Activated CD4-positive, CD25-positive, alpha-beta regulatory T cell treated with anti-CD3 and anti-CD28 coated beads, Interleukin-2, amount 50 U/mL, for 16 hours (primary cell): ENCODE data around the gene MAML2.

Source experiments
- DNase-seq: peaks from one replicate; pipeline ENCODE4 v3.0.0-alpha.2; 2020; ENCODE audit warnings: low read depth, low spot score

MAML2 gene

DNA sequence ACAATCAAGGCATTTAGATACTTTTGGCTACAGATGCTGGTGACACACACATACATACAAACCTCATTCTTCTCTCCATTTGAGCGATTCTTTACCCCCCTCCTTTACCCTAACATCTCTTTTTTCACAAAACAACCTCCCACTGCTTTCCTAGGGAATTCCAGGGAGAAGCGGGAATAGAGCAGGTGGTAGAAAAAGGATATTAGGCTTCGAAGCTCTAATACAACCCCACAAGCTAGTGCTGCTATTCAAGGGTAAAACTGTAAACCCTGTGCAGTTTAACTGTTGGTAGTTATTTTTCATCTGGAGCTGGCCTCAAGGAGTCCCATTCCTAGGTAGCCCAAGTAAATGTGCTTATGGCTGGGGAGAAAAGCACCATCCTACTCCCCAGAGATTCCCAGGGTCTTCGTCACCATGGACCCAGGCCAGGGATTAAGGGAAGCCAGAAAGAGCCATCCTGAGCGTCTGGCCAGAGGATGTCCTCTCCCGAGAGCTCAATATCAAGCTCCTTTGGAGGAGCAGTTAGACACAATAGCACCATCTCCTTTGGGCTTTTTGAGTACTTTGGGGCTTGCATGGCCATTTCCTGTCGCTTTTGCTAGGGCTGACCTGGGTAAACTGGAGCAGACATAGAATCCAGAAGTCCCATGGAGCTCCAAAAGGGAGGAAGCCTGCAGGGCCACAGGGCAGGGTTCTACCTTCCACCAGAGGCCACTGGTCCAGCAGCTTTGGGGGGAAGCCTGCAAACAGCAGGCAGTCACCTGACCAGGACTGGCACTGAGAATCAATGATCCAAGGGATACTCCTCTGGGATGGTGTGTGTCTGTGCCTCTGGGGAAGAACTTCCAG is 3.1 kb downstream of the MAML2 start:
- no peak for DNase-seq

DNA sequence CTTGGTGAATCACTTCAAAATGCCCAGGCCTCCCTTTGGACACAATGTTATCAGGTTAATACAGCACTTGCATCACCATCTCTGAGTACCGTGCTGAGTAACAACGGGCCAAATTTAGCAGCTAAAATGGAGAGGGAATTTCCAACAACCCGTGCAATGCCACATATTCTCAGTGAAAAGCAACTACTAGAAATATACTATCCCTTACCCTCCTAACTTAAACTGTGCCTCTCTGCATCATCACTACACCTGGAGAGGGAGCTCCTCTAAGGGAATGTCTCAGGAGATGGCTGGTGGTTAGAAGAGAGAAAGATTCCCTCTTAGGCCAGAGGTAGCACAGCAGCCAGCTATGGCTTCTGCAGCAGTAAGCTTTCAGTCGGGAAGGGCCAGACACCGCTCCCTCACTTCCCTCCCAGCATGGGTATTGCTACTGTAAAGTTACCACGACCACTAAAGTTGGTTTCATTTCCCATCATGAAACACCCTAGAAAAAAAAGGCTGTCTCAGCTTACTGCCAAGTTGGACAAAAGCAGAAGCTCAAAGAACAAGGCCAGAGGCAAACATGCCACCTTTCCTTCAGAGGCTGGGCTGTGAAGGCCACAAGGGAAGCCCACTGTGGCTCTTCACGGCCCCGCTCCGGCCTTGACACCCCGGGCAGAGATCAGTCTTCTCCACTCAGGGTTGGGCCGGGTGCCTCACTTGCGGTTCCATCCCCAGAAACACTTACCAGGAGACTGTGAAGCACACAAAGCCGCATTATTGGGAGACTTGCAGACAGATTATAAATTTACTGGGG is 3.9 kb downstream of the MAML2 start:
- DNase-seq, result no peak

DNA sequence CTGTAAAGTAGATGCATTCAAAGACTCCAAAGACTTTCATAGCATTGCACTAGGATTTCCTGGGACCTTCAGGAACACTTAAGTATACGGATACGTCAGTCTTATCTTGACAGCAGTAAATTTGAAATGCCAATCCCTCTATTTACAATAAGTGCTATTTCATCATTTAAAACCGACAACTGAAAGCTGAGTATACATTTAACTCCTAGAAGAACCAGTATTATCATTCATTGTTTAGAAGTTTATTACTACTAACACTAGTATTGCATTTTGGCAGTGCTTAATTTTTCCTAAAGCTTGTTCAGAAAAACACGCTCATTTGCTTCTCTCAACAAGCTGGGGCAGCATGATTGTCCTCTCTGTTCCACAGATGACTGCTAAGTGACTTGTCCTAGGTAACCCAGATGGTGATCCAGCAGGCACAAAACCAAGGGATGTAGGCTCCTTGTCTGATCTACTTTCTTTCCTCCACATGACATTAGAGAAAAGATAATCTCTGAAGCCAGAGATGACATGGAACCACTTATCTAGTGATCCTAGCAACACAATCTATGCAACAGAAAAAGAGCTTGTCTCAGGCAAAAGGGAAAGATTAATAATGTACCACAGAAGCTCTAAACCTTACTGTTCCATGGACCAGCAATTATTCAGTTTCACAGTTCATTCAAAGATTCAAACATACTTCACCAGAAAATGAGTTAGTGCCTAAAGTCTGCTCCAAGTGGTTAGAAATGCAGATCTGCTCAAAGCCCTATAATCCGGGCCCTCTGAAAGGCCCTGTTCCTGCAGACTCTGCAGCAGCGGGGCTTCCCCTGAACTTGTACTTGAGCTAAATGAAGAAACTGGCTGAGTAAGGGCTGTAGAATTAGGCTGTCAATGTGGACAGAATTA is 5.2 kb downstream of the MAML2 start:
- no peak for DNase-seq

DNA sequence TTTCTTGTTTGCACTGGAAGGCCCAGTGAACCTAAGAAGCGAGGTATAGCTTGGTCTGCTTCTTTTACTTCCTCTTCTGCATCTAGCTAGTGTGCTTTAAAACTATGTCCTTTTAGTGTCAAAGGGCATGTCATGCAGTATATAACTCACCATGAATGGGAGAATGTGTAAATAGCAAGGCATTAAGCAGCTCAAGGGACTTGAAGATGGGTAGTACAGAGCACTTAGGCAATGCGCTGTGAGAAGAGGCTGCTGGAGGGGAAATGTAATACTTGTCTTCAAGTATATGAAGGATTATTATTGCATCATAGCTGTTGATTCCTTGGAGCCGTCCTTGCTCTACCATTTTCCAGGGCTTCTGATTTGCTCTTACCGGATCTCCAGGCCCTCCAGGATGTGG is 7.6 kb downstream of the MAML2 start:
- DNase-seq, result no peak

DNA sequence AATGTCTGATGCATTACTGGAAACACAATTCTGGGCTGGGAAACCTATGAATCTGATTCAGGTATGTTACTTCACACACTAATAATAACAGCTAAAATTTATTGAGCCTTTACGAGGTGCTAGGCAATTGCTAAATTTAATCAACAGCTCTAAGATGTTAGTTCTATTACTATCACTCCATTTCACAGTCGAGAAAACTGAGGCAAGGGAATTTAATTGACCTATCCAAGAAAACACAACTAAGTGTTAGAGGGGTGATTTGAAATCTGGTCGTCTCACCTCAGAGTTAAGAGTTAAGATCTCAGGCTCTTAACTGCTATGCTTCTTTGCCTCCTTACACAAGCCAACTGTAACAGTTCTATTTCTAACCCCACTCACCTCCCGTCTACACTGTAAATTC is 8.8 kb downstream of the MAML2 start:
- no peak for DNase-seq

DNA sequence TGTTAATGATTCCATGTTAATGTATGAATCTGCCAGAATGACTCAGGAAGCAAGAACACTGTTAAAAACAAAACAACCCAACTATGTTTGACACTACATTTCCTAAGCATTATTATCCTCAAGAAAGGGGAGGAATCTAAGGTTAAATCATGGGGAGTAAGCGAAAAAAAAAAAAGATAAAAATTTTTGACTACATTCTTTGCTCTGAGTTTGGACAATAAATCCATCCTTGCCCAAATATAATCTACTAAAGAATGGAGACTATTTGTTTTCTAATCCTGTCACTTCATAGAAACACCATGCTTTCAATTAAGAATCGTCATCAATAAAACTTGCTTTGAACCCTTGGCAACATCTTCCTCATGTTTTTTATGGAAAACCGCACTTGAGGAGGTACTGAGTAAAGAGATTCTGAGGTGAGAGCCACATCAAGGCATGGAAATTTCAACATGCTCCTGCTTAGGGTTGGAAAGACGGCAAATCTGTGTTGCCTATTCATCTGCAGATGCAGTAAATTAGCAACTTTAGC is 9.7 kb downstream of the MAML2 start:
- DNase-seq, result no peak

DNA sequence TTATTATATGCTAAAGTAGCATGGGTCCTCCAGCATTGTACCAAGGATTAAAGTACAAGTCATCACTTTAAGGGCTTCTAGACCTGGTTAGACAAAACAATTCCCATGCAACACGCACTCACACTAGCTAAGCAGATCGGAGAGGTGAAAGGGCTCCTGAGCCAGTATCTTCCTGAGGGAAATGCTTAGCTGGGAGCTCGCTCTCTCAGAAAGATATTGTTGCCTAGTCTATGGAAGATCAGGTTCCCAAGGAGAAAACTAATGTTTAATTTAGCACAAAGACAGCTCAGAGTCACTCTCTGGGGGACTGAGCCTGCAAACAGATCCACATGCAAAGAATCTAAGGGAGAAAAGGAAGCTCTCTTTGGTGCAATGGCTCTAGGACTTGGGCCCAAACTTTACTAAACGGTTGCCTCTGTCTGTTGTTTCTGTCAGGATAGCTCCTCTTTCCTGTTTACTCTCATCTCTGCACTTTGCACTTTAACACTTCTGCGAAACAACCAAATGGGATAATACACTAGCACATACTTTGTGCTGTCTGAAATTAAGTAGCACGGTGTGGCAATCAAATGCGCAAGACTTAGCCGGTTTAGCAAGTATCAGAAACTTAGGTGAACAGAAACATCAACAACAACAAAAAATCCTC is 10.7 kb downstream of the MAML2 start:
- DNase-seq, result no peak

DNA sequence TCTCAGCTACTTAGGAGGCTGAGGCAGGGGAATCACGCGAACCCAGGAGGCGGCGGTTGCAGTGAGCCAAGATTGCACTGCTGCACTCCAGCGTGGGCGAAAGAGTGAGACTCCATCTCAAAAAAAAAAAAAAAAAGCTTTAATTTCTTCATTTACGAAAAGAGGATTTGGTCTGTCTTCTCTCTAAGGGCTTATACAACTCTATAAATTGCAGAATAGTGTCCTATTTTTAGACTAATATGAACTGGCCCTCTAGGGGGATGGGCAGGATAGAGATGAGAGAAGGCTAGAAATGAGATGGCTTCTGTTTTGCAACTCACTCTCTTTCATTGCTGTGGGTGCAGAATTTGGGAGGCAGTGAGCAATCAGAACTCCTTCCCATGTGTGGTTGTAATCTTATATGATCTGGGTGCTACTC is 11.3 kb downstream of the MAML2 start:
- no peak for DNase-seq

DNA sequence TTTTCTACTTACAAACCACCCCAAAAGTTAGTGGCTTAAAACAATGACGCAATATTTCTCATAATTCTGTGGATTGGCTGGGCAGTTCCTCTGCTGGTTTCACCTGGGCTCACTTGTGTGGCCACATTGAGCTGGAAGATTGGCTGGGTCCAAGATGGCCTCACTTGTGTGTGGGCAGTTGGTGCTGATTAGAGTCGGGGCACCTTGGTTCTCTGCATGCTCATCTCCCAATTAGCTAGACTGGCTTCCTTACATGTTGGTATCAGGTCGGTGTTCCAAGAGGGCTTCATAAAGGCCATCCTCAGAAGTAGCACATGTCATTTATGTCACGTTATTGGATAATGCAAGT is 12.5 kb downstream of the MAML2 start:
- no peak for DNase-seq

DNA sequence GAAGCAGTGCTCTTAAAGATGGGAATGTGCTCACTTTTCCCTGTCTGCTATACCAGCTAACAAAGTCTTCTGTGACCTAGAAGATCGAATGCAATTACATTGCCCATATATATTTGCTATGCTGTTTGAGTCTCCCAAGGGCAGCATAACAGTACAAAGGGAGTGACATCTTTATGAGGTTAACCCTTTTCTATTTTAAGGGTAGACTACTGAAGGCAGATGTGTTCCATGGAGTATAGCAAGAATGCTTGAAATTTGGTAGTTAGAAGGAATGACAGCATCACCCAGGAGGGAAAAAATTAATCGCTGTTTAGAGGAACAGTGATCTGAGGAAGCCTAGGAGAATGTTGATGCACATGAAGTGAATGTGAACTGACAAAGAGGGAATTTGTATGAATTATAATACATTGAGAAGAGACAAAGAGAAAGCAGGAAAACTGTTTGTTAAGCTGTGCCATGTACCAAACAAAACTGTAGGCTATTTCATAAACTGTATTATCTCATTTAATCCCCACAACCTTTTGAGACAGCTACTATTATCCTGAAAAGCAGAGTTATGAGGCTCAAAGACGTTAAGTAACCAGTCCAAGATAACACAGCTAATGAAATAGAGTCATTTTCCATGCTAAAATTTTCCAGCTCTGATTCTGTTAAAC is 13.0 kb downstream of the MAML2 start:
- DNase-seq, result no peak

DNA sequence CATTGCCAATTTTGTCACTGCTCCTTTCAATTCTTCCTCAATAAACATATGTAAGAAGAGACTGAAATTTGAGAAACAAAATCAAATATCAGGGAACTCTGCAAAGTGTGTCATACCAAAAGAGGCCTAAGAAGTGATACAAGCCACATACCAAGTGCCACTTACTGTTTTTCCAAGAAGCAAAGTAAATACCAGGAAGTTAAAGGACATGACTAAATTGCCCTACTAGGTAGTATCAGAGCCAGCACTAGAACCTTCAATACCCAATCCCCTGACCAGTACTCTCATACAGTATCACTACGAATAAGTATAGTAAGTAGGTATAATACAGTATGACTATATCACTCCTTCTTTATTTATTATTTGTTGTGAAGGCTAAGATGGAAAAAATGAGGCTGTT is 13.6 kb downstream of the MAML2 start:
- no peak for DNase-seq

DNA sequence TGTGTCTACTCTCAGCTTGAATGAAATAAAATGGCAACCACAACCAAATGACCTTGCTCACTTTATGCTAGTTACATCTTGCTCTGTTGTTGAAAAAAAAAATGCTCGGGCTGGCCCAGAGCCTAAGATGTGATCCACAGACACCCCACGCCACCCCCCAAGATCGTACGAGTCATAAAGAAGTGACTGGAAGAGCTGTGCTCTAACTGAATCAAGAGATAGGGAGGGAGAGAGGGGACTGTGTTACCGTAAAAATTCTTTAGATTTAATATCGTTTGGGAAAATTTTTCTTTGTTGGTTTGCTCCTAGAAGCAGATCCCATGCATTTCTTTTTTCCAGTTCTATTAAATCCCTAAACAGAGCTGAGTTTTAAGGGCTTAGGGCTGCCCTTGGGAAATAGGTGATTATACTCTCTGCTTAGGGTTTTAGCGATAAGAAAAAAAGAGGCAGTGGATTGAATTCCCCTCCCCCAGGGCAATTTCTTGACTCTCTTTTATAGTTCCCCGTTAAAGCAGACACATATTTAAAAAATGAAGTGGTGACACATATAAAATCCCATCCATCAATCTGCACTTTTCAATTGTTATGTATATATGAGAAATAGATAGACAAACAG is 14.5 kb downstream of the MAML2 start:
- no peak for DNase-seq

DNA sequence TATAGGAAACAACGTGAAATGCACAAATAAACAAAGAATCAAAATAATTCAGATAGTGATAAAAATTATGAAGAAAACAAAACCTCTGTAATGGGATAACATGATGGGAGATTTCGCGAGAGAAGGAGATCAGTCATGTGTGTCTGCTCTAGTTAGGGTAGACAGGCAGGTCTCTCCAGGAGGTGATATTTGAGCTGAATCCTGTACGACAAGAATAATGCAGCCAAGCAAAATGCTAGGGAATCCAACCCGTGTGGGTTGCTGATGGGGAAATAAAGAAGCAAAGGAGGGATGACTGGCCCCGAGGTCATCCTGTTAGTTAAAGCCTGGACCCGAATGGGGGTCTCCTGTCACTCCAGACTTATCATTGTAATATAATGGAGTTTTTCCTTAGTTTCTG is 16.0 kb downstream of the MAML2 start:
- DNase-seq, result no peak

DNA sequence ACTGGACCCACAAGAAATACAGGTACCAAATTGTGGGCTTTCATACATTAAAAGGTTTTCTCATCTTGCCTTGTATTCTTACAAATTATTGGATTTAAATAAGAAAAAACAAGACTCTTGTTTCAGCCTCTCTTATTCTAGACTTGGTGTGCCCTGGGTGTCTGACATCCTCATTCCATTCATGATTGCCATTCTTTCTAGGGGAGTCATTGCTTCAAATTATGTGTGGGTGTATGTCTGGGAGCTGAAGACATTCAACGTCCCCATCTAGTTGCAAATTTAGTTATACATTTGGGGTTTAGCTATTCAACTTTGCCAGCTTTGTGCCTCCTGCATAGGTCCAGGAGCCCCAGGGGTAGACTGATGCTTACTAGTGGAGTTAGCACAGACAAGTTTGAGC is 18.1 kb downstream of the MAML2 start:
- no peak for DNase-seq

DNA sequence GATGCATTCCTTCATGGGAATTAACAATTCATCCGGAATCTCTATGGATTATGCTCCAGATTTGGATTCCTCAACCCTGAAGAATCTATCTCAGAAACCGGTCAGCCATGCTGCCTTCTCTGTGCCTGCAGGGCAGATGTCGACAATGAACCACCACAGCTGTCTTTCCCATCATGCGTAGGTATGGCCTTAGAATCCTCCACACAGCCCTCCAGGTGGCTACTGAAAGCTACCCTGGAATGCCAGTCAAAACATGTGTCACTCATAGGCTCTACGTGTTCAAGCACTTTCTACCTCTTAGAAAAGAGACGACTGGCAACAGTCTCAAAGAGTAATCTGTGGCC is 19.4 kb downstream of the MAML2 start:
- no peak for DNase-seq

DNA sequence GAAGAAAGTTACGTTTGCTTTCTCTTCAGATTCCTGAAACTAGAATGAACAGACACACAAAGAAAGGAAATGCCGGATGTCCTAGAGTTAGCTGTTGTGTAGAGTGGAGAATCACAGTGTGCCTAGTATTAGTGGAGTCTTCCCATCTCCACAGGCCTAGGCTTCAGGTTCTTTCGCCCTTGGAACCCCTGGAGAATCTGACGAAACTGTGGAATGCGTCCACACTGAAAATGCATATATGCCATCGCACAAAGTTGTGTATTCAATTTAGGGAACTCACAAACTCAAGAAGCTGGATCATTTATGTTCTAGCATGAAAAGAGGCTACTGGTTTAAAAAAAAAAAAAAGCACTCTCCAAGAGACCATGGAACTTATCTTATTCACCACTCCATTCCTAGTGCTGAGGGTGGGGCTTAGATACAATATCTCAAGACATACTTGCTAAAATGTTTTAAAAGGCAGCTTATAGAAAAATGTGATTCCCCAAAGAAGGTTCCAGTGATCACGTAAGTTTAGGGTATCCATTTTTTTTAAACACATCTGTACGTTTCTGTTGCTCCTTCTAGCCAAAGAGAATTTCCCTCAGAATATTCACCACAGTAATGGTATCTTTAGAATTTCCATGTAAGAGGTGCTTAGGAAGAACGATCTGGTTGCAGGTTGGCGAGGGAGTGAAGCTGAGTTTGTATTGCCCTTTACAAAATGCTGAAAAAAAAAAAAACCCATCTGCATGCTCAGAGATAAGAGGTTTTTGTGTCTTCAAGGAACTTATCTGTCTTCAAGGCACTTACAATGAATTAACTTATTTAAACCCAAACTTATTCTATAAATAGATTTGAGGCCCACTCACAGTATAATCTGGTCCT is 20.0 kb downstream of the MAML2 start:
- DNase-seq, result no peak

DNA sequence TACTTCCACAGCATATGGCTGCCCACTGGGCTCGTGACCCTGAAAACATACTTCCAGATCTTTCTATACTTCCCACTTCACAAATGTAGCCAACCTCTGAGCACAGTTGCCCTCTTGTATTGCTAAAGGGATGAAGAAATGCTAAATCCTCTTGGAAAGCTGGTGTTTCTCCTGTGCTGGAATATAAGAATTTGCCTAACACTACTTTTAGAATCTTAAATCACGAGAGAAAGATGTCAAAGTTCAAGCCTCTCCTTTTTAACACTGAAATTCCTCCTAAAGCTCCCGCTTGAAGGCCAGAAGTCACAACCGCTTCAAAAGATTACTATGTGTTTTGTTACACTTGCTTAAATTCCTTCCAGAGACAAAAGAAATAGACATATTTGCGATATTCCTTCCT is 21.9 kb downstream of the MAML2 start:
- no peak for DNase-seq

DNA sequence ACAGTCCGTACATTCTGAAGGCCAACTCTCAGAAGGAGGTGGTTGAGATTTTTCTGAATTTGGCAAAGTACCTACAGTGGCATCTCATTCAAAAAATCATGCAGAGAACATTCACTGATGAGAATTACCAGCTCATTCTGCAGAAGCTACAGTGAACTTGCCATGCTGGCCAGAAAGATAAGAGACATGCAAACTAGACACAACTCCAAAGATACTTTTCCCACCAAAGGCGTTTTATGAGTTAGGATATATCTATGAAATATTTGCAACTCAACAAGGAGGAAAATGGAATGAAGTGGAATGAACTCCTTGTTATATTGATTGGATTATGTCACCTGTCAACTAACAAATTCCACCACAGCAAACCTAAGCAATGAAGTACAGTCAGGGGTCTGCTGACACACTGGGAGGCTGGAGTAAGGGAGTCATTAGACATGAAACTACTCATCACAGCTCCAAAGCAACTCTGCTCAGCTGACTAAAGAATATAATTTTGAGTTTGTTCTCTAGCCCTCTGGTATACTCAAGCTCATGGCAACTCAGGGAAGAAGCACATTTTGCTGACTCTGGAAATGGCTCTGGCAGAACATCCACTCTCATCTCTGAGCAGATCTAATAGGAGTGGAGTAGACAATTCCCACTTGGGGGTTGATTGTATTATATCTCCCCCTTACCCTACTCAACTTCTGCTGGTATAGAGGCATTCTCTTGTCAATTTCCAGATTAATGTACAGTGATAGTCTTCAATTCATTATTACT is 22.9 kb downstream of the MAML2 start:
- DNase-seq, result no peak

DNA sequence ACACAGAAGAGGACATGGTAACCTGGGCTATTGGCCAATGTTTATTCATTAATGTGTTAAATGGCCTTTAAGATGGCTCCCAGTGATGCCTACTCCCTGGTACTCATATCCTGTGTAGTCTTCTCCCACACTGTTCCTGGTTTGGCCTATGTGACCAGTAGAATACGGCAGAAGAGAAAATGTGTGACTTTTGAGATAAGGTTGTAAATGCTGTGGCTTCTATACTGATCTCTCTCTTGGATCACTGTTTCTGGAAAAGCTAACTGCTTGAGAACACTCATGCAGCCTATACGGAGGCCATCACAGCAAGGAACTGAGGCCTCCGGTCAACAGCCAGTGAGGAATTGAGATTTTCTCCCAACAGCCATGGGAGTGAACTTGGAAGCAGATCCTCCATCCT is 24.1 kb downstream of the MAML2 start:
- no peak for DNase-seq
